ENCODE results near the gene CACFD1. TPM values are rescaled to one million over a fixed set of nuclear protein-coding genes. Genes with fewer than 3 reads are reported as not detected.

CACFD1 gene
- total and polyA plus RNA-seq, 7 donors, result 2.8 to 9.4 (median 7.1) TPM

DNA sequence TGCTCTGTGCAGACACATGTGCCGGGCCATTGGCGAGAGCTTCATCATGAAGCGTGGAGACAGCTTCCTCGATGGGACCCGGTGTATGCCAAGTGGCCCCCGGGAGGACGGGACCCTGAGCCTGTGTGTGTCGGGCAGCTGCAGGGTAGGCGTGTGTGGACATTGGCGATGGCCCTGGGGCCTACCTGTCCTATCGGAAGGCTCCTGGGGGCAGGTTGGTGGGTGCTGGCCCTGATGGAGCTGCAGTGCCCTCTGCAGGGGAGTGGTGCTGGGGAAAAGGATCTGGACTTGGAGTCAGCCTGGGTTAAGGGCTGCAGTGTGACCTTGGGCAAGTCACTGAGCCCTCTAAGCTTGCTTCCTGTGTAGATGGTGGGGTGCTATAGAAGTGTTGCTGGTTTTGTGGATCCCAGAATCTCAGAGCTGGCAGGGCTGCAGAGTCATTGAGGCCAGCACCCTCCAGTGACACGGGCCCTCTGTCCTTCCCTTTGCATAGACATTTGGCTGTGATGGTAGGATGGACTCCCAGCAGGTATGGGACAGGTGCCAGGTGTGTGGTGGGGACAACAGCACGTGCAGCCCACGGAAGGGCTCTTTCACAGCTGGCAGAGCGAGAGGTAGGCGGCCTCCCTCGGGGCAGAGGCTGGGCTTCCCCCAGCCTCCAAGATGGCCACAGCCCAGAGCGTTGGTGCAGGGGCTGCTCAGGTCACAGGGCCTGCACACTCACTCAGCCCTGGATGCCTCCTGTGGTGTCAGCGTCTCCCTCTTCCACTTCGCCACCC is 21.8 kb upstream of the CACFD1 start:
- no peak overlapping the region for H3K27ac ChIP-seq
- peaks cover 0 to 3% of the 10 kb centered on the region in 2 donors for H3K36me3 ChIP-seq (ENCODE audit: insufficient read depth in 1 of 2, low read depth in 1 of 2)
- no peaks in the 10 kb centered on the region for H3K4me1 ChIP-seq
- no peak for DNase-seq
- intact Hi-C loops (cut with DNase I), result no loop called here
- no peak overlapping the region for H3K4me3 ChIP-seq
- no peaks in the 10 kb centered on the region for H3K27me3 ChIP-seq (ENCODE audit: insufficient read depth in 3 of 3, low read length in 2 of 3)
- TF ChIP-seq, protein P1, sequence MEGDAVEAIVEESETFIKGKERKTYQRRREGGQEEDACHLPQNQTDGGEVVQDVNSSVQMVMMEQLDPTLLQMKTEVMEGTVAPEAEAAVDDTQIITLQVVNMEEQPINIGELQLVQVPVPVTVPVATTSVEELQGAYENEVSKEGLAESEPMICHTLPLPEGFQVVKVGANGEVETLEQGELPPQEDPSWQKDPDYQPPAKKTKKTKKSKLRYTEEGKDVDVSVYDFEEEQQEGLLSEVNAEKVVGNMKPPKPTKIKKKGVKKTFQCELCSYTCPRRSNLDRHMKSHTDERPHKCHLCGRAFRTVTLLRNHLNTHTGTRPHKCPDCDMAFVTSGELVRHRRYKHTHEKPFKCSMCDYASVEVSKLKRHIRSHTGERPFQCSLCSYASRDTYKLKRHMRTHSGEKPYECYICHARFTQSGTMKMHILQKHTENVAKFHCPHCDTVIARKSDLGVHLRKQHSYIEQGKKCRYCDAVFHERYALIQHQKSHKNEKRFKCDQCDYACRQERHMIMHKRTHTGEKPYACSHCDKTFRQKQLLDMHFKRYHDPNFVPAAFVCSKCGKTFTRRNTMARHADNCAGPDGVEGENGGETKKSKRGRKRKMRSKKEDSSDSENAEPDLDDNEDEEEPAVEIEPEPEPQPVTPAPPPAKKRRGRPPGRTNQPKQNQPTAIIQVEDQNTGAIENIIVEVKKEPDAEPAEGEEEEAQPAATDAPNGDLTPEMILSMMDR (IDR thresholded peaks at IDR 0.05), result no peak
- WGBS, 3 donors, result 90 to 95% (median 92%) methylated on average over 20 of the region's 20 CpGs
- no peak for ATAC-seq
- H3K9me3 ChIP-seq, result no peaks in the 10 kb centered on the region

DNA sequence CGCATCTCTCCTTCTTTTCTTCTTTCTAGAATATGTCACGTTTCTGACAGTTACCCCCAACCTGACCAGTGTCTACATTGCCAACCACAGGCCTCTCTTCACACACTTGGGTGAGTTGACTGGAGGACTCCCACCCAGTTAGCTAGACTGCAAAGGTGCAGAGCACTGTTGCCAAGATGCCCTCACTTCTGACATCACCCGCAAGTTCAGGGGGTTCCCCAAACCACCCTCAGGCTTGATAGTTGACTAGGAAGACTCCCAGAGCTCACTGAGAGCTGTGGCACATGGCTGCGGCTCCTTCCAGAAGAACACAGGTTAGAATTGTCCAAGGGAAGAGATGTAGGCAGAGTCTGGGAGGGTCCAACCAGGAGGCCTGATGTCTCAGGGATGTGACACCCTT is 20.4 kb upstream of the CACFD1 start:
- Histone ChIP-seq H3K27ac (no peak overlapping the region), H3K9me3 (no peaks in the 10 kb centered on the region), H3K4me1 (no peaks in the 10 kb centered on the region), H3K36me3 (ENCODE audit: insufficient read depth in 1 of 2, low read depth in 1 of 2) (peaks cover 0 to 3% of the 10 kb centered on the region in 2 donors), H3K27me3 (ENCODE audit: insufficient read depth in 3 of 3, low read length in 2 of 3) (no peaks in the 10 kb centered on the region), H3K4me3 (no peak overlapping the region)
- no peak for DNase-seq
- ATAC-seq, result no peak
- TF ChIP-seq, protein P1 (IDR thresholded peaks at IDR 0.05), result no peak
- intact Hi-C loops (cut with DNase I), result no loop called here
- 69 to 85% (median 70%) methylated on average over 4 of the region's 4 CpGs for WGBS, 3 donors

DNA sequence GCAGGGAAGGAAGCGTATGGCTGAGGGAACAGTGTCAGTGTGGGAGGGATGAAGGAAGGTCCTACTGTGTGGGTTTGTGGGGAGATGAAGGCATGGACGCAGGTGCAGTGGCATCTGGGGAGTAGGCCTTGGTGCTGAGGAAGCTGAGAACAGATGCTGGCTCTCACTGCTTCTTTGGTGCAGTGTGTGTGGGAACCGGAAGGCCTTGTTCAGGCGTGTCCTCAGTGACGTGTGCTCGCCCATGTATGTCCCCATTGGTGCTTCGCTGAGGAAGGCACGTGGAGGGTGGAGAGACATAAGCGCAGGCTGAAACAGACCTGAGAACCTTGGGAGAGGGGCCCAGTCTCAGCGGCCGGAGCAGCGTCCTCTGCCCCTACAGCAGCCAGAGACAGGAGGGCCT is 18.9 kb upstream of the CACFD1 start:
- 93 to 95% (median 93%) methylated on average over 12 of the region's 12 CpGs for WGBS, 3 donors

DNA sequence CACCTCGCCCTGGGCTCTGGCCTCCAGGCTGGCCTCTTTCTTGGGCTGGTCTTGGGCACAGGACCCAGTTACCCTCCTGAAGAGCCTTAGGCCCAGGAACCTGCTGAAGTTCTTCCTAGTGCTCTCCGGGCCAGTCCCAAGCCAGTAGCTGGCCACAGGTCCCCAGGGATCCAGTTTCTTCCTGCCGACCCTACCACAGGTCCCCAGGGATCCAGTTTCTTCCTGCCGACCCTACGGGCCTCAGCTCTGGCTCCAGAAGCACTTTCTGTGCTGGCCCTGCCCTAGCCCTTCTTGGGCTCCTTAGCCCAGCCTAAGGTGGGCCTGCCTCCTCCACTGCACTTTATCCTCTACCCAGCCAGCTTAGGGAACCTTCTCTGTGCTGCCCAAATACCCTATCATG is 18.2 kb upstream of the CACFD1 start:
- Histone ChIP-seq H3K27ac (no peak overlapping the region), H3K4me1 (no peaks in the 10 kb centered on the region), H3K27me3 (ENCODE audit: insufficient read depth in 3 of 3, low read length in 2 of 3) (no peaks in the 10 kb centered on the region), H3K4me3 (no peak overlapping the region), H3K36me3 (ENCODE audit: insufficient read depth in 1 of 2, low read depth in 1 of 2) (peaks cover 0 to 3% of the 10 kb centered on the region in 2 donors), H3K9me3 (no peaks in the 10 kb centered on the region)
- DNase-seq, result no peak
- intact Hi-C loops (cut with DNase I), result no loop called here
- WGBS, 3 donors, result 44 to 49% (median 49%) methylated on average over 5 of the region's 5 CpGs
- ATAC-seq, result no peak
- TF ChIP-seq, protein P1 (IDR thresholded peaks at IDR 0.05), result no peak

More for the DNA sequence above, 18.9 kb upstream of the CACFD1 start:
- intact Hi-C loops (cut with DNase I), result no loop called here
- H3K27me3 ChIP-seq (ENCODE audit: insufficient read depth in 3 of 3, low read length in 2 of 3), result no peaks in the 10 kb centered on the region
- no peak overlapping the region for H3K4me3 ChIP-seq
- no peaks in the 10 kb centered on the region for H3K9me3 ChIP-seq
- DNase-seq (no peak), ATAC-seq (no peak)
- H3K36me3 ChIP-seq (ENCODE audit: insufficient read depth in 1 of 2, low read depth in 1 of 2), result peaks cover 0 to 3% of the 10 kb centered on the region in 2 donors
- TF ChIP-seq, protein P1 (IDR thresholded peaks at IDR 0.05), result no peak
- H3K4me1 ChIP-seq, result no peaks in the 10 kb centered on the region
- H3K27ac ChIP-seq, result no peak overlapping the region

Data from psoas muscle (tissue), 8 donors.